Small intestine (tissue), 7 donors: Measurements from ENCODE around the gene NPC1. TPM values are rescaled to one million over a fixed set of nuclear protein-coding genes. Genes with fewer than 3 reads are reported as not detected.
A peak's percentile ranks its signal among the peaks of the same experiment; 100 is the strongest.

Experiments
- DNase-seq, 2 donors: peaks; one replicate each; pipeline versions ENCODE4 v3.0.0 to v3.0.0-alpha.2; 2013
- FAIRE-seq: peaks from 2 replicates; lab custom pipeline; 2012; peaks lifted over from hg19 to GRCh38; lab: Jason Lieb, UNC
- H3K27ac ChIP-seq, 3 donors: one replicate each; pipeline ENCODE4 v1.5.1; 2013; ENCODE audit warnings: low read length in 2 of 3, mild to moderate bottlenecking in 2 of 3, control low read depth in 1 of 3, inconsistent platforms in 1 of 3, low read depth in 1 of 3, moderate library complexity in 1 of 3
- H3K27me3 ChIP-seq, 3 donors: one replicate each; pipeline ENCODE4 v1.6.1; 2013; ENCODE audit warnings: low read length in 3 of 3, inconsistent platforms in 1 of 3; ENCODE audit not compliant: control insufficient read depth in 3 of 3, insufficient read depth in 3 of 3
- H3K36me3 ChIP-seq, 3 donors: one replicate each; pipeline ENCODE4 v1.6.1; 2013; ENCODE audit warnings: low read length in 3 of 3, inconsistent platforms in 1 of 3, low read depth in 1 of 3, mild to moderate bottlenecking in 1 of 3, moderate library complexity in 1 of 3; ENCODE audit not compliant: control insufficient read depth in 3 of 3, insufficient read depth in 2 of 3
- H3K4me1 ChIP-seq, 3 donors: one replicate each; pipeline ENCODE4 v1.6.1; 2013; ENCODE audit warnings: low read length in 2 of 3, inconsistent platforms in 1 of 3, low read depth in 1 of 3, mild to moderate bottlenecking in 1 of 3, moderate library complexity in 1 of 3; ENCODE audit not compliant: control insufficient read depth in 3 of 3, insufficient read depth in 2 of 3
- H3K4me3 ChIP-seq, 3 donors: one replicate each; pipeline ENCODE4 v1.5.1; 2013; ENCODE audit warnings: low read length in 3 of 3, control low read depth in 1 of 3, inconsistent platforms in 1 of 3, low read depth in 1 of 3, mild to moderate bottlenecking in 1 of 3, moderate library complexity in 1 of 3
- H3K9me3 ChIP-seq, 2 donors: one replicate each; pipeline ENCODE4 v1.6.1; 2013; ENCODE audit warnings: low read depth in 1 of 2, low read length in 1 of 2; ENCODE audit not compliant: control insufficient read depth in 2 of 2, insufficient read depth in 1 of 2
- WGBS, 3 donors: extraction: QIAGEN DNeasy Blood & Tissue Kit; methylation state at CpG; one replicate each; pipeline ENCODE4 v1.1.7; 2013; 5-methylcytosine and 5-hydroxymethylcytosine counted together
- polyA plus RNA-seq, 4 donors: library from polyadenylated mRNA; stranded (reverse) in 3 of 4; unstranded in 1 of 4; fragments of 200-250 nt in 3 of 4; fragments of 120-200 nt in 1 of 4; gene quantifications; one replicate each; pipeline versions ENCODE4 v1.2.1 to v1.2.3, GENCODE V29; 2013
- donor health status: healthy with polysubstance abuse.
- donor health status: control.
- donor health status: control.
- donor health status: Bipolar disorder and iron deficiency.
- donor health status: healthy.

Gene NPC1
- polyA plus RNA-seq, 4 donors: 8.7 to 35.7 (median 20.9) TPM

DNA sequence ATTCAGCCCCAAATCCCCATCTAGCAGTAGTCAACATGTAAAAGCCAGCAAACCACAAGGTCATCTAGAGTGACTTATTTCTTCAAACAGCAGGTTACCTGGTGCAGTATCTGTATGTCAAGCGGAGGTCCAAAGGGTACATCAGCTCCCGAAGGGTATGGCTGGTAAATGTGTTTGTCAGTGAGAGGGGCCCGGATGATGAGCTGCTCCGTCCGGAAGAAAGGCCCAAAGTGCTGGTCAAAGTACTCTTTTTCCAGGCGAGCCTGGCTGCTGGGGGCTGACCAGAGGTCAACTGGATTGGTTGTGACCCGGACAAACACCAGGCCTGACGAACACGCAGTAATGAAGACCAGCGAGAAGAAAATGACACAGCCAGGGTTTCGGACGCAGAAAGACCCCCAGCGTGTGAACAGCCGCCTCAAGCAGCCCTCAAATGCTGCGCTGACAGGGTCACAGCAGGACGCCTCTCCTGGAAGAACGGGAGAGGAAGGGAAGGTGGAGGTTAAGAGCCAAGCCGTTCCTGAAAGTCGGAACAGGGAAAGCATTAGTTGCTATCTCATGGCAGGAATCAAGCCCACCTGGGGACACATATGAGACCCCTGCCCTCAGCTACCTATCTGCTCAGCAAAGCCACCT lies 30.0 kb downstream of the NPC1 start:
- DNase-seq: peak in 1 of 2 donors; percentile 21
- Histone ChIP-seq H3K4me1 (no peaks in the 10 kb centered on the region), H3K27ac (no peak overlapping the region)

GRCh38 chr18:23553887-23554286 lies 32.4 kb downstream of the NPC1 start:
- 89 to 91% (median 91%) methylated on average over 6 of the region's 6 CpGs for WGBS, 3 donors
- Histone ChIP-seq H3K27me3 (no peaks in the 10 kb centered on the region), H3K27ac (no peak overlapping the region), H3K4me1 (no peaks in the 10 kb centered on the region), H3K9me3 (no peaks in the 10 kb centered on the region), H3K36me3 (peaks cover 19 to 64% (median 43%) of the 10 kb centered on the region in 3 donors), H3K4me3 (no peak overlapping the region)
- DNase-seq (no peak), FAIRE-seq (no peak)

More for the DNA sequence above, 30.0 kb downstream of the NPC1 start:
- peaks cover 15 to 67% (median 45%) of the 10 kb centered on the region in 3 donors for H3K36me3 ChIP-seq
- no peaks in the 10 kb centered on the region for H3K27me3 ChIP-seq
- H3K4me3 ChIP-seq: no peak overlapping the region
- FAIRE-seq: no peak
- 94 to 95% (median 95%) methylated on average over 19 of the region's 19 CpGs for WGBS, 3 donors
- no peaks in the 10 kb centered on the region for H3K9me3 ChIP-seq

DNA sequence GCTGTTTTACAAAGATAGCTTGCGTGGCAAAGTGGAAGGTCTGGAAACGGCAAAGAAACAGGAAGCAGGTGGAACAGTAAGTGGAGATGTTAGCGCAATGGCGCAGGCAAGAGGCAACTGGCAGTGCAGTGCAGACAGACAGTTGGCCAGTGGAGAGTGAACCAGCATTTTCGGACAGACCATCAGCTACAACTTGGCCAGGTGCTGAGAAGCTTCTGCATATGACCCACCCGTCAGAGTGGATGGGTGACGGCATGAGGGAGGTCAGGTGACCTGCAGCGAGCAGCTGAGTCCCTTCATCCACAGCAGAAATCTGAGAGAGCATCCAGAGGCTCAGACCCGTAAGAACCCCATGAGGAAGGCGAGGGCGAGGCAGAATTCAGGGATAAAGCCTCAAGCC lies 33.8 kb downstream of the NPC1 start:
- DNase-seq (no peak), FAIRE-seq (no peak)
- Histone ChIP-seq H3K9me3 (no peaks in the 10 kb centered on the region), H3K36me3 (peaks cover 22 to 69% (median 49%) of the 10 kb centered on the region in 3 donors), H3K27ac (no peak overlapping the region), H3K27me3 (no peaks in the 10 kb centered on the region), H3K4me3 (no peak overlapping the region), H3K4me1 (peaks cover 0 to 4% (median 0%) of the 10 kb centered on the region in 3 donors)
- 85 to 93% (median 88%) methylated on average over 11 of the region's 11 CpGs for WGBS, 3 donors

DNA sequence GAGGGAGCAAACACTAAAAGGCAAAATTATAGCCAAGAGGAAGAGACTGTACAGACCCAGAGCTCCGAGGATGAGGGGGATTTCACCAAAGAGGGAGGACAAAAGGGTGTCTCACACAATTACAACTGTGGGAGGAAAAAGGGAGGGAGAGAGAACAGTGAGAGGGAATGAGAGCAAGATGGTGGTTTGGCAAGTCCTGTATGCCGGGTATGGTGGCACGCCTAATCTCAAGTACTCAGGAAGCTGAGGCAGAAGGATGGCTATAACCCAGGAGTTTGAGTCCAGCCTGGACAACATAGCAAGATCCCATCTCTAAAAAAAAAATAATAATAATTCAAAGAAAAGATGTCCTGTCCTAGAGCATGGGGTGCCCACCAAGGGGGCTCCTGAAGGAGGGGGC lies 34.3 kb downstream of the NPC1 start:
- DNase-seq: no peak
- Histone ChIP-seq H3K36me3 (peaks cover 22 to 68% (median 47%) of the 10 kb centered on the region in 3 donors), H3K27ac (no peak overlapping the region), H3K27me3 (no peaks in the 10 kb centered on the region), H3K4me1 (peaks cover 0 to 6% (median 0%) of the 10 kb centered on the region in 3 donors), H3K9me3 (no peaks in the 10 kb centered on the region), H3K4me3 (no peak overlapping the region)
- FAIRE-seq: no peak
- WGBS, 3 donors: 38 to 92% (median 51%) methylated on average over 3 of the region's 3 CpGs

DNA sequence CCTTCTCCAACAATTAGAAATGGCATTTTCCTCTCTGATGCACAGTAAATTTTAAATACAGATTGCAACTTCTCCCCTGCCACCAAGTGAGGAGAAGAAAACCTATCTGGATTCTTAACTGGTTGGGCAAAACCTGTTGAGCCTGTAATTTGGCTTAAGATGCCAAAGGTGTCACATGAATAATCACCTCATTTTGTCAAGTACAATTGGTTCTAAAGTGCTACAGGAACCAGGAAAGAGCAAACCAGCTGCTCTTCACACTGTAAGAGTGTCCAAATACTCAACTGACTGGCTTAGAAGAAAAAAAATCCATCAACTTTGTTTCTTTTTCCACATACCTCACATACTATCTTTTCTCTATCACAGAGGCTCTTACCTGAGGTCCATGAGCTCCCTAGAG lies 35.4 kb downstream of the NPC1 start:
- H3K4me1 ChIP-seq: peaks cover 0 to 6% (median 0%) of the 10 kb centered on the region in 3 donors
- peaks cover 20 to 63% (median 38%) of the 10 kb centered on the region in 3 donors for H3K36me3 ChIP-seq
- H3K9me3 ChIP-seq: no peaks in the 10 kb centered on the region
- no peak for FAIRE-seq
- no peak for DNase-seq
- H3K4me3 ChIP-seq: no peak overlapping the region
- no peak overlapping the region for H3K27ac ChIP-seq
- no peaks in the 10 kb centered on the region for H3K27me3 ChIP-seq

GRCh38 chr18:23548719-23549118 lies 37.6 kb downstream of the NPC1 start:
- Histone ChIP-seq H3K9me3 (no peaks in the 10 kb centered on the region), H3K4me3 (no peak overlapping the region), H3K4me1 (peaks cover 0 to 6% (median 0%) of the 10 kb centered on the region in 3 donors), H3K27ac (peak overlapping the region in 1 of 3 donors; percentile 50), H3K27me3 (no peaks in the 10 kb centered on the region), H3K36me3 (peaks cover 22 to 64% (median 38%) of the 10 kb centered on the region in 3 donors)
- DNase-seq: no peak
- WGBS, 3 donors: 93 to 95% (median 94%) methylated on average over 3 of the region's 3 CpGs
- FAIRE-seq: no peak

GRCh38 chr18:23548275-23548674 lies 38.0 kb downstream of the NPC1 start:
- no peak overlapping the region for H3K4me3 ChIP-seq
- peak overlapping the region in 1 of 3 donors; percentile 50 for H3K27ac ChIP-seq
- FAIRE-seq (no peak), DNase-seq (no peak)
- H3K36me3 ChIP-seq: peaks cover 21 to 65% (median 39%) of the 10 kb centered on the region in 3 donors
- H3K9me3 ChIP-seq: no peaks in the 10 kb centered on the region
- H3K27me3 ChIP-seq: no peaks in the 10 kb centered on the region
- peaks cover 0 to 6% (median 0%) of the 10 kb centered on the region in 3 donors for H3K4me1 ChIP-seq
- WGBS, 3 donors: 70 to 100% (median 77%) methylated on average over 2 of the region's 2 CpGs

DNA sequence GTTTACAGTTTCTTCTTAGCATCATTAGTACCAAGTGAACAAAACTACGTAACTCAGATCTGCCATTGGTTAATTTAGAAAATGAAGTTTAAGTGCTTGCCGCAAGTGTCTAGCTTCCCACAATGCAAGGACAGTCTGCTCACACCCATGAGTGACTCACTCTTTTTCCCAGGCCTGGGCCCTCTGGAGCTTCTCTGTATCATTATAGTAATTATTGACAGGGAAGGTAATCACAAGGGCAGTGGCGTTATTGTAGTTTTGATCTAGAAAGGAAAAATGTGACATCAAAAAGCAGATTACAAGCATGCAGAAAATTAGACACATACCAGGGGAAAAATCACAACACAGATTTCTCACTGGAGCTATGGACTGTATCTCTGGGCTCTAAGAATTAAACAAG lies 38.5 kb downstream of the NPC1 start:
- H3K4me1 ChIP-seq: peaks cover 0 to 6% (median 0%) of the 10 kb centered on the region in 3 donors
- no peaks in the 10 kb centered on the region for H3K9me3 ChIP-seq
- peaks cover 21 to 66% (median 37%) of the 10 kb centered on the region in 3 donors for H3K36me3 ChIP-seq
- 49 to 67% (median 67%) methylated on average over 3 of the region's 3 CpGs for WGBS, 3 donors
- no peak for FAIRE-seq
- DNase-seq: peak; percentile 60 to 70
- H3K27ac ChIP-seq: peak overlapping the region in 1 of 3 donors; percentile 50
- no peaks in the 10 kb centered on the region for H3K27me3 ChIP-seq
- no peak overlapping the region for H3K4me3 ChIP-seq
